GM12892 (cell line): ENCODE measurements around the gene EXD3.

ENCODE experiments used
- DNase-seq: peaks from one replicate; pipeline ENCODE4 v3.0.0; 2011; ENCODE audit not compliant: insufficient read length
- FAIRE-seq: peaks from 2 replicates; lab custom pipeline; 2011; peaks lifted over from hg19 to GRCh38; lab: Jason Lieb, UNC
- POLR2A ChIP-seq: IDR thresholded peaks from 2 replicates; pipeline ENCODE4 v1.6.1; 2011; ENCODE audit warnings: low read depth, low read length, control low read depth
- POLR2AphosphoS5 ChIP-seq: IDR thresholded peaks from 2 replicates; pipeline ENCODE4 v1.6.1; 2011; ENCODE audit warnings: low read depth, low read length, control low read depth
- TAF1 ChIP-seq: IDR thresholded peaks from 2 replicates; pipeline ENCODE4 v1.6.1; 2011; ENCODE audit warnings: low read depth, mild to moderate bottlenecking, control low read depth, low read length, borderline replicate concordance

EXD3 gene

DNA sequence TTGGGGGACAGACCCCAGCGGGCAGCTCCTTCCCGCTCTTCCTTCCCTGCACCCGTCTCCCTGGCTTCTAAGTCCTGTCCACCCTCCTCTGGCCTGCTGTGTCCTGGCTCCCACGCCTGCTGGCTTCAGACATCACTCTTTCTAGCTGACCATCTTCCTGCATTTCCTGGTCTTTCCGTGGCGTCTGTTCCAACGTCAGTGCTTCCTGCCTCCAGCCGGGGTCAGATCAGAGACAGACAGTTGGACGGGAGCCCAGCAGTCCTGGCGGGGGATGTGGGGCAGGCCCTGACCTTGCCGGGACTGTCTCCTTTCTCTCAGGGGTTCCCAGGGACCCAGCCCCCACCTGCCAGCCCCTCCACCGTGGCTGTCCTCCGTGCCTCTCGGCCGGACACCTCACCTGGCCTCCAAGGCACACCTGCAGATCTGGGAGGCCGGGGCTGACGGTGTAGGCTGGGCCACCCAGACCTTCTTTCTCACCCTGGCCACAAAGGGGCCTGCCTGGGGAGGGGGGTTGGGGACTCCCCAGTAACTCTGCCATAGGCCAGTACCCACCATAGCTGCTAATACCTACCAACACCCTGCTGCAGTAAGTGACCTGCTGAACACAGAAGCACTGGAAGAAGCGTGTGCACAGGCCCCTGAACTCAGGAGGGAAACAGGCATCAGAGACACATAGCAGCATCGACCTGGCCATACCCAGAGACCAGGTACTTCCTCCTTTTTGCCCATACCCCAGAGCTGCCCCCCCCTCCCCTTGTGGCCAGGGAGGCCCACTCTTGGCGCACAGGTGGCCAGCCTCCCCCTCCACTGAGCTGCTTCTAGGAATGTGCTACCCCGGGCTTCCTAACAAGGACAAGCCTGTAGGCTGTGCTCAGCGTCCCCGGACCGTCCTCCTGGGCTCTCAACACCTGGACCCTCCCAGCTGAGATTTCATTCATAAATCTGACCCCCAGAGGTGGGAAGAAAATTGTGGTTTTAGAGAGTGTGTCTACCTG, 126.0 kb downstream of the EXD3 start:
- FAIRE-seq (no peak), DNase-seq (no peak)
- TF ChIP-seq TAF1 (no peak), POLR2A (no peak), POLR2AphosphoS5 (no peak)

DNA sequence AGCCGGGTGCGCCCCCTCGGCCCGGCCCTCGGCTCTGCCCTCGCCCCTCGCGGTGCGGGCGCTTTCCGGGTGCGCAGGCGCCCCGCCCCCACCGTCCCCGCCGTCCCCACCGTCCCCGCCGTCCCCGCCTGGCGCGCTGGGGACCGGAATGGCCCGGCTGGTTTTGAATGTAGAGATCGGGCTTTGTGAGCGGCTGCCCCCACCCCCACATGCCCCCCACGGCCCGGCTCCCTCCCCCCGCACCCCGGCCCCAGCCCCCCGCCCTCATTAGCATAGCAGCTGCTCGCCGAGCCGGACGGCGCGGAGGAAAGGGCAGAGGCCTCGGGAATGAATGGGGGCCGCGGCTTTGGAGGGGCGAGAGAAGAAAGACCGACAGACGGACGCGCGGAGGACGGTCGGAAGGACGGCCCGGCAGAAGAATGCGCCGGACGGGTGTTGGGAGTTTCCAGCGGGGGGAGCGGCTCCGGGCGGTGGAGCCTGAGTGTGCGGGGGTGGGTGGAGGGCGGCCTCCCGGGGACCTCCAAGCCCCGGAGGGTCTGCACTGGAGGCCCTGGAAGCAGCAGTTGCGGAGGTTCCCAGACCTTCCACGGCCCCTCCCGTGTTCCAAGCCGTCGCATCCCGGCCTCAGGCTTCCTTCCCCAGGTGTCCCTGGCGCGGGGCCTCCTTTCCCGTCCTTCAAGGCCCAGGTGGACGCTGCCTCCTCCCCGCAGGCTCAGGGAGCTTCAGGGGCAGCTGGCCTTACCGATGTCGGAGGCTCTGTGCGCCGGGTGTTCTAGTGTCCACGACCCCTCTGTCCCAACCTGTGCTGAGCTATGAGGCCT, 126.9 kb downstream of the EXD3 start:
- DNase-seq (no peak), FAIRE-seq (no peak)
- TF ChIP-seq POLR2AphosphoS5 (no peak), TAF1 (no peak), POLR2A (no peak)

DNA sequence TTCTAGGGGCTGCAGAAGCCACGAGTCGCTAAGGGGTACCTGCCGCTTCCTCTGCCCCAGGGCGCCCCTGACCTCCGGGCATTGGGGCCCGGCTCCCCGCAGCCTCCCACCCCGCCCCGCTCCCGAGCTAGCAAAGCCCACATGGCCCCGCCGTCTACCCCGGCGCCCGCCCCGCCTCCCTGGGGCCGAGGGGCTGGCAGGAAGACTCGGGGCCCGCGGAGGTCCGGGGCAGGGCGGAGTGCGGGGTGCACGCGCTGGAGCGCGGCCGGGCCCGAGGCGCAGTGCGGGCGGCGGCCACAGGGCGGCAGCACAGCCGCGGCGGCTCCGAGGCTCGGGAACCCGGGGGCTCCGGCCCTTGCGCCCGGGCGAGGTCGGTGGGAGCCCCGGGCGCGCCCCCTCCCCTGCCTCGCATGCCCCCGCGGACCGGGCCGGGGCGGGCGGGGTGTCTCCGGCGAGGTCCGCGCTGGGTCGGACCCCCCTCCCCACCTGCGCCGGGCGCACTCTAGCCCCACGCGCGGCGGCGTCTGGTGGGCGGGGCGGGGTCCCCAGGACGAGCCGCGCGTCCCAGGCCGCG, 127.6 kb downstream of the EXD3 start:
- DNase-seq (peak; percentile 95), FAIRE-seq (no peak)
- TF ChIP-seq TAF1 (no peak), POLR2AphosphoS5 (no peak), POLR2A (no peak)

DNA sequence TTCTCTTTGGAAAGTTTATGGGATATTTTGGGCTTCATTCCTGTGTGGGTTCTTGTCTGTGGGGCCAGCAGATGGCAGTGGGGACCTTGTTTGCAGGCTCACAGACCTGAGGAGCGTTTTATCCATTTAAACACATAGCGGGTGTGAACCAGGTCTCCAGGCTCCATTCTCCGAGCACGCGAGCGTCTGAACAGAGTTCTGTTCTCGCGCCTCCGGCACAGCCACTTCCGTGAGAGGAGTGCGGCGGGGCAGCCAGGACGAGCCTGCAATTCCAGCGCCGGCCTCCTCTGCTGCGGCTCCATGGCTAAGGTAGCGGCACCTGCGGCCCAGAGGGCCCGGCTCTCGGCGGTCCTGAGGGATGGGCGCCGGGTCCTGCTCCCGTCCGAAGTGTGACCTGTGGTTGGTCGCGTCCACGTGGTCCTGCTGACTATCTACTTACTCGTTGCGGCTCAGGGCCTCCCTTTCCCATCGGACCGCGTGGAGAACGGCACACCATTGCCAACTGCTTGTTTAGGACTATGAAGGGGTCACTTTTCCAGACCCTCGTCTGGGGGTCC, 128.2 kb downstream of the EXD3 start:
- no peak for TF ChIP-seq POLR2AphosphoS5
- no peak for TF ChIP-seq TAF1
- TF ChIP-seq POLR2A, result no peak
- DNase-seq, result no peak
- FAIRE-seq, result no peak

DNA sequence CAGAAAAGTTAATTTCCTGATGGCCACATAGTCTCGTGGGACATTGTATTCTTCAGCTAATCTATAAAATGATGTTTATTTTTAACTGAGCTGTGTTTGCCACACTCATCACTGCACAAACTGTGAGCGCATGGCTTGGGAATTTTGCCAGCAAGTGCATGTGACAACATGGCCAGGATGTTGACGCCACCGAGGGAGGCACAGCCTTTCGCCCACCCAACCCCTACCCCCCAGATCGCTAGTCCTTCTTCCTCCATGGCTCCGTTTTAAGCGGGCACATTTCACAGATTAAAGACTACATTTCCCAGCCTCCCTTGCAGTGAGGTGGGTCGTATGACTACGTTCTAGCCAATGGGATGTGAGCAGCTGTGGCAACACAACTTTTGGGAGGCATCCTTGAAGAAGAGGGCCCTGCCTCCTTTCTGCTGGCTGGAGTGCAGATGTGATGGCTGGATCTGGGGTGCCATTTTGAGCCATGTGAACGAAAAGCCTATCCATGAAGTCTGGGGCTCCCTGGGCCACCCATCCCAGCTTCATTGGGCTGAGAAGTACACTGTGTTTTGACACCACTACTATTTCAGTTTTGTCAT, 128.8 kb downstream of the EXD3 start:
- TF ChIP-seq TAF1 (no peak), POLR2A (no peak), POLR2AphosphoS5 (no peak)
- no peak for FAIRE-seq
- no peak for DNase-seq

DNA sequence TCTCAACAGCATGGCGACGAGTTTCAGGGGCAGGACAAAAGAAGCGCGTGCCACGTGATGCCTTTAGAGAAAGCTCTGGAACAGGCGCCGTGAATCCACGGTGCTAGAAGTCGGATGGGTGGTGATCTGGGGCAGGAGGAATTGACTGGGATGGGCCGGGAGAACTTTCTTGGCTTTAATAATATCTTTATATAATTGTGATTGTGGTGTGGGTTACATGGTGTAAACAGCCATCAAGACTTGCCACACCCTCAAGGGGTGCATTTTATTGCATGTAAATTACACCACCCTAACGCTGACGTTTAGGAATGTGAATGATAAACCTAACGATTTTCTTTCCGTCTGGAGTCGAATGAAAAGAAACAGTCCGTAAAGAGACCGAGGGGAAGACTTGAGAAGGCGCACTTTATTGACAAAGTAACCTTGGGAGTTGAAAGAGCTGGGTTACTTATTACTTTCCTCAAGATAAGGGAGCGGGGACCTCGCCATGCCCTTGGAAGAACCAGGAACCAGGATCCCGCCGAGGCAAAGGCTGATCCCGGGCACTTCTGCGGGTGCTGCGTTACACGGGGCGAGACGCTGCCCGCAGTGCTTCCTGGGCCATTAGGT, 129.4 kb downstream of the EXD3 start:
- FAIRE-seq (no peak), DNase-seq (no peak)

DNA sequence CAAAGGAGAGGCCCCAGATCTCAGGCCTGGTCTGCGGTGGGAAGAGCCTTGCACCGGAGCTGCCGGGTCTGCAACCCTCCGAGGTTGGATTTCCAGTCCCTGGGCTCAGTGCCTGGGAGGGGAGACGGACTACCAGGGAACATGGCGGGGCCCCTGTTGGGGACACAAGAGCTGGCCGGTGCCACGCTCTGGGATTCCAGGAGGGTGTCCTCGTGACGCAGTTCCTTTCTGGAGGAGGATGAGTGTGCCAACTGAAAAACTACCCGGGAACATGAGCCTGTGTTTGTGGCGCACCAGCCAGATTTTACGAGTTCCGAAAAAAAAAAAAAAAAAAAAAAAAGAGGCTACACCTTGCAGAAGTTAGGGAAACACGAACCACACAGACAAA, 129.9 kb downstream of the EXD3 start:
- TF ChIP-seq TAF1, result no peak
- no peak for TF ChIP-seq POLR2AphosphoS5
- no peak for TF ChIP-seq POLR2A
- no peak for FAIRE-seq
- DNase-seq, result no peak

More for the DNA sequence above, 129.4 kb downstream of the EXD3 start:
- no peak for TF ChIP-seq POLR2AphosphoS5
- no peak for TF ChIP-seq POLR2A
- no peak for TF ChIP-seq TAF1

DNA sequence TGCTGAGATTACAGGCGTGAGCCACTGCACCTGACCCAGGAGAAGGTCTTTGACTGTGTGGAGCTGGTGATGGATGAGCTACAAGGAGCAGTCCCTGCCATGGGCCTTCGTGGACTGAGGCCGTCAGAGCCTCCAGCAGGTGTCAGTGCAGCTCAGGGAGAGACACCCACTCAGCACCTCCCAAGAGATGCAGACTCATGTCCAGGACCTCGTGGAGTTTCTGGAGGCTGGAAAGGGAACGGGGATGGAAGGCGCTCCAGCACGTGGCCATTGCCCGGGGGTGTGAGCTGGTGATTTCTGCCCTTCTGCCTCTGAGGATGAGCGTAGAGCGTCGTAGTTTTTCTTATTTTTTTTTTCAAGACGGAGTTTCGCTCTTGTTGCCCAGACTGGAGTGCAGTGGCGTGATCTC, 136.0 kb downstream of the EXD3 start:
- FAIRE-seq (no peak), DNase-seq (peak; percentile 61)
- no peak for TF ChIP-seq POLR2A
- TF ChIP-seq TAF1, result no peak
- TF ChIP-seq POLR2AphosphoS5, result no peak

DNA sequence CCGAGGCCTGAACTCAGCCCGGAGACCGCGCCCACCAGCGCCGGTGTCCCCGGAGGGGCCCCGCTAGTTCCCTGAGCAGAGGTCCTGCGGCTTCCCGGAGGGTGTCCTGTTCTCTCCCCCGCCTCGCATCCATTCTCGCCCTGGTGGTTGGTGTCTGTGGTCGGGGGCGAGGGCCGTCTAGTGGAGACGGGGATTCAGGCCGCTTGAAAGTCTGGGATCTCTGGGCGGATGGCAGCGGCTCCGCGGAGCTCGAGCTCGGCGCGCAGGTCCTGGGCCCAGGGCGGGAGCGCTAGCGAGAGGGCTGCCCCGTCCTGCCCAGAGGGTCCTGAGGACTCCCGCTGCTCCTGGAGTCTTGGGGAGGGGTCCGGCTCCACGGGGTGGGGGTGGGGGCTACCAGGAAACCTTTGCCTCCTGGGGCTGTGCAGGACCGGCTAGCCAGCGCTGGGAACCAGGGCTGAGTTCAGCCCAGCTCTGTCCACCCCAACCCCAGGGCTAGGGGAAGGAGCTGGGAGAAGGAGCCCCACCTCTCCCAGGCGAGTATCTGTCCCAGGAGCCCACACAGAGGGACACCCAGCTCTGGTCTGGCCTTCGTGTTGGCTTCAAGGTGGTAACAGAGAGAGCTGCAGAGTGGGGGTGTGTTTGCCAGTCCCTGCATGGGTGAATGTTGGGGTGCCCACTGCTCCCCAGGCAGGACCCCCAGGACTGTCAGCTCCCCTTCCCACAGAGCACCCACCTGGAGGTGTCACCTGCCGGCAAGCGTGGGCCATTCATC, 141.4 kb downstream of the EXD3 start:
- FAIRE-seq (no peak), DNase-seq (no peak)
- no peak for TF ChIP-seq TAF1
